ENCODE data around the gene HGF.

HGF gene

DNA sequence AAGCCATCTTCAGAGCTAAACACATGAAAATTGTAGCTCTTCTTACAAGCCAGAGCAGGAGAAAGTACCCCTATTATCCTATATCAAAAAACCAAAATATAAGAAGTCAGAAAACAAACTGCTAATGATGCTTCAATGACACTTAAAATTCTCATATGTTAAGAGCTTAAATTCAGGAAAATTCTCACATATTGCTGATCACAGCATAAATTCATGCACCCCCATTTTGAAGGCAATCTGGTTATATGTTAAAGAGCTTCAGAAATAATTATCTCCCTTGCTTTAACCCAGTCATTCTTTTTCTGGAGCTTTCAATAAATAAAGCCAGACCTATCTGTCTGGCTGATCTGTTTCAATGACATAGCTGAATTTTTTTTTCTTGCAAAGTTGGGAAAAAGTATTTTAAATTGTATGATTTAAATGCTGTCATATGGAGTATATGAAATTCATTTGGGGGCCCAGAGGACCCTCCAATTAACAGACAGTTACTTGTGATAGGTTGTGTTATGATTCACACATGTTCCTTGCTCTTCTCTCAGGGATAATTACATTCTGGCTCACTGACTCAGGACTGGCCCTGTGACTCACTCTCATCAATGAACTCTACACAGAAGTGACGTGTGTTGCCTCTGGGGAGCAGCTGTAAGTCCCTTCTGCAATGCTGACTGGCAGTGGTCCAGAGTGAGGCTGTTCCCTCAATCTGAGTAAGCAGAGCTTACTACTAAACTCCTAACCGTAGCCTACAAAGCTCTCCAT, 85.2 kb downstream of the HGF start:
- DNase-seq (ENCODE audit: low read depth in 2 of 3, low spot score in 1 of 3): no peak

DNA sequence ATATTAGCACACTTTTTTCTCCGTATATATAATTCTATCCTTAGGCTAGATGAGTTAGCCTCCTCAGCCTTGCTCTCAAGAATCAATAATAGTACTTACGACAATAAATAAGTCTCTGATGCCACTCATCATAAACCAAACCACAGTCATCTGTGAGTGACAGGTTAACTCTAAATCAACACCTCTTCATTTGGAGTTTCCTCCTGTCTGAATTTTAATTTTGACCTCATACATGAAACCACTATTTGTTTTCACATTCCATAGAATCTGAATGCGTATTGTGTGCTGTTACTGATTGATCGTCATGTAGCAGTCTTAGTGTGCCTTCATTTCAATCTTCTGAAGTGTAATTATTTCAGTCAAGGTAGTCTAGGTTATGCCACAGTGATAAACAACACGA, 85.8 kb downstream of the HGF start:
- no peak for DNase-seq (ENCODE audit: low read depth in 2 of 3, low spot score in 1 of 3)

DNA sequence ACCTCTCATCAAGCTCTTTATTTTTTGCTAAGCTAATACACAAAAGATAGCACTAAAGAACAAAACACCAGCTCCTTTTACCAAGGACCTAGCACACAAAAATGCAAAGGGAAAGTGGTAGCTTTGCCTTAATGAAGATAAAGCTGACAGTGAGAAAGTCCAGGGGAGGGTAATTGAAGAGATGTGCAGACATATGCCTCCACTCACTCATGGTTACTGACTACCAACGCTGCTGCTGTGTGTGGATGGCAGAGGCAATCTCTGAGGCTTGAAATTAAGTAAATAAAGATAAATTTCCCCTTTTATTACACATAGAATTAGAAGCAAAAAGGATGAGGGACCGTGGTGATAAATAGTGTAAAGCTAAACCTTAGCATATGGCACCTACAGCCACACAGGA, 87.0 kb downstream of the HGF start:
- DNase-seq (ENCODE audit: low read depth in 2 of 3, low spot score in 1 of 3): no peak

DNA sequence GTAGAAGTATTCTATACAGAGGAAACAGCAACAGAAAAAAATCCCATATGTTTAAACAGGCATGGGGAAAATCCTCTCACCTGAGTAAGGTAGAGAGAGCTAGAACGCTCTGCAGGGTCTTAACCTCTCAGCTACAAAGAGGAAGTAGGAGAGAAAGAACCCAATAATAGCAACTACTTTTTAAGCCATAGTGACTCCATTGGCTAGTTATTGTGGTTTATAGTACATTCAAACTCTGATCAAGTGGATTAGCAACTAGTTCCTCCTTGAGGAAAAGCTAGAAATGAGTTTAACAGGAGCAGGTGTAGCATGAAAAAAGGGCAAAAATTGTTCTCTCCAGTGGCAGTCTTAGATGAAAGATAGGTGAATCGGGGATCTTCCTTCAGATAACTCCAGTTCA, 89.7 kb downstream of the HGF start:
- DNase-seq (ENCODE audit: low read depth in 2 of 3, low spot score in 1 of 3): no peak

DNA sequence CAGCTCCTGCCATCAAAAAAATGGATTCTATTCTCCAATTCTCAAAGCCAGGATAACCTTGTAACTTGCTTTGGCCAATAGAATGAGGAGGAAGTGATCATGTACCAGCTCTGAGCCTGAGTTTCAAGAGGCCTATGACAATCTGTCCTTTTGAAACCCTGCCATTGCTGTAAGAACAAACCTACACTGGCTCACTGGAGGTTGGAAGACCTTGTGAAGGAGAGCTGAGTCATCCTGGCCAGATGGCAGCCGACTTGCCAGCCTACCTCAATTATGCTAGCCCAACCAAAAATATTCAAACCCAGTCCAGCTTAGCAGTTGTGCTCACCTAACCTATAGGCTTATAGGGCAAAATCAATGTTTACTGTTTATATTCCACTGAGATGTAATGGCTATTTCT, 93.0 kb downstream of the HGF start:
- no peak for DNase-seq (ENCODE audit: low read depth in 2 of 3, low spot score in 1 of 3)

GRCh38 chr7:81676105-81676811, 93.6 kb downstream of the HGF start:
- no peak for DNase-seq (ENCODE audit: low read depth in 2 of 3, low spot score in 1 of 3)

DNA sequence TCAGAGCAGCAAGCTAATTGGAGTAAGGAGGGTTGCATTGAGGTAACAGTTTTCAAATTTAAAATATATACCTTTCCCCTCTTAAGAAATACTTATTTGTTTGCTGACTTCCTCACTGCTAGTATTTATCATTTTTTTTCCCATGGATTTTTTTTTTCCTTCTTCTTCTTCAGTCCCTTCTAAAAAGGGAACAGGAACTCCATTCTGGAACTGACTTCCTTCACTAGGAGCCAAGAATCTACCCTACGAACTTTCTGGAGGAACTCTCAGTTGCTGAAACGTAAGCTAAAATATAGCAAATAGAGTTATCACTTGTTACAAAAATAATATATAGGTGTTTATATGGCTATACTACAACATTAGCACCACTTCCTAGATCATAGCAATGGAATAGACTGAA, 95.4 kb downstream of the HGF start:
- DNase-seq (ENCODE audit: low read depth in 2 of 3, low spot score in 1 of 3): no peak

GRCh38 chr7:81672872-81673271, 97.0 kb downstream of the HGF start:
- no peak for DNase-seq (ENCODE audit: low read depth in 2 of 3, low spot score in 1 of 3)

- DNase-seq (ENCODE audit: low read depth in 2 of 3, low spot score in 1 of 3): no peak
These were observed 100.3 kb downstream of the HGF start for GRCh38 chr7:81669476-81670105.

- no peak for DNase-seq (ENCODE audit: low read depth in 2 of 3, low spot score in 1 of 3)
These were observed 103.6 kb downstream of the HGF start for GRCh38 chr7:81666209-81666608.

GRCh38 chr7:81665236-81665635, 104.6 kb downstream of the HGF start:
- DNase-seq (ENCODE audit: low read depth in 2 of 3, low spot score in 1 of 3): no peak

GRCh38 chr7:81664304-81664703, 105.5 kb downstream of the HGF start:
- no peak for DNase-seq (ENCODE audit: low read depth in 2 of 3, low spot score in 1 of 3)

DNA sequence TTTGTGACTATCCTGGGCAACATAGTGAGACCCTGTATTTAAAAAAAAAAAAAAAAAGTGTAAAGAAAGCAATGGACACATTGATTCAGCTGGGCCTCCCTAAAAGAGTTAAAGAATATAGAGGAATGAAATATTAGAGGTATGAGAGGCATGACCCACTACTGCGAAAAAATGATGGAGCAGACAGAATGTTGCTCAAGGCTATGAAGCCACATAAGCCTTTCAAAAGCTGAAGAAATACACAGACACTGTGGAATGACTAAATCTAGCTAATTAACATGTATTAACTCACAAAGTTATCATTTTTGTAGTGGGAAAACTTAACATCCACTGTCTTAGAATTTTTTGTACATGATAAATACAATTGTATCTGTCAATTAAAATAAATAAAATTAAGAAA, 107.3 kb downstream of the HGF start:
- DNase-seq (ENCODE audit: low read depth in 2 of 3, low spot score in 1 of 3): no peak

DNA sequence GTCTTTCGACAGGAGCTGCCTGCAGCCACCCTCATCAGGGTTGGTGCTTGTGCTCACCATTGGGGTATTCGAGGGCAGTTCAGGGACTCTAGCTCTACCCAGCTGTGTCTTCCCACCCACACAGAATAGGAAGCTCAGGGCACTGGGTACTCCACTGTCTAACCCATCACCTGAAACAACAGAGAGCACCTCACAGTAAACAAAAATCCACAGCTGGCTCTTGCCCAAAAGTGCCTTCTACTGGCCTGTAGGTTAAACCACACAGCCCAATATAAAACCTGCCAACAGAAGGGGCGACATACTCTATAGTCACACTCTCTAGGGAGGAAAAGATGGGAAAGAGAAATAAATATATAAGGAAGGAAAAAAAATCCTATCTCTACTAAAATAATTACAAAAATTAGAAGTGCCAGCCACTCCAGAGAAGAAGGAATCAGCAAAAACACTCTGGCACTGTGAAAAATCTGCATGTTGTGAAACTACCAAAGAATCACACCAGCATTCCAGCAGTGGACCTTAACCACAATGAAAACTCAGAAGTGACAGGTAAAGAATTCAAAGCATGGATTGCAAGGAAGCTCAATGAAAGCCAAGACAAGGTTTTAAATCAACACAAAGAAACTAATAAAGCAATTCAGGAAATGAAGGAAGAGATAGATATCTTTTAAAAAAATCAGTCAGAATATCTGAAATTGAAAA, 110.0 kb downstream of the HGF start:
- DNase-seq (ENCODE audit: low read depth in 2 of 3, low spot score in 1 of 3): no peak

DNA sequence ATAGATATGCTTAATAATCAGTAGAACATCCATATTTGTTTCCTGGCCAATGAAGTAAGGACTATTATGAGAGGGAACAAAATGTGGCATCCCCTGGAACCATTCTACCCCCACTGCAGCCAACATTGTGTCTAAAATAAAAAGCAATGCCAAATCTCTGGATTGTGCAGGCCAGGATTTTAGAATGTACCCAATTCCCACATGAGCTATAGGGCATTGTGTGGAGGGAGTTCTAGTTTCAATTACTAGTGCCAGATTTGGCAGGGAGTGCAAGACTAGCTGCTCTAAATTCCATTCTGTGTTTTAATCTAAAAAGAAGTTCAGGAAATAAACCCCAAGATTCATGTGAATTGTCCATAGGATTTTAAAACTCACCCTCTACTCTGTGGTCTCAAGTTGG, 112.3 kb downstream of the HGF start:
- DNase-seq (ENCODE audit: low read depth in 2 of 3, low spot score in 1 of 3): no peak

- no peak for DNase-seq (ENCODE audit: low read depth in 2 of 3, low spot score in 1 of 3)
These were observed 114.6 kb downstream of the HGF start for GRCh38 chr7:81655271-81655670.

DNA sequence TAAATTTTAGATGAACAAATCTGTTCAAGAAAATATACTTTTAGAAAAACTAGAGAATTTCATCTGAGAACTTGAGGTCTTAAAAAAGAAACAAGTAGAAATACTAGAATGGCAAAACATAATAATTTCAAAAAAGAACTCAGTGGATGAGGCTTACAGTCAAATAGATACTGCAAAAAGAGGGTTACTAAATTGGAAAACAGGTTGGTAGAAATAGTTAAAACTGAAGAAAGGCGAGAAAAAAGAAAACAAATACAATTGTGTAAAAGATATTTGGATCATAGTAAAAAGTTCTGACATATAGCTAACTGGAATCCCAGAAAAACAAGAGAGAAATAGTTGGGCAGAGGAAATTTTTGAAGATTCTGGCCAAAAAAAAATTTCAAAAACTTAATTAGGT, 117.6 kb downstream of the HGF start:
- no peak for DNase-seq (ENCODE audit: low read depth in 2 of 3, low spot score in 1 of 3)
